CD4-positive, alpha-beta T cell (primary cell): ENCODE measurements around the gene MARCHF6. TPM values are rescaled to one million over a fixed set of nuclear protein-coding genes. Genes with fewer than 3 reads are reported as not detected.

Experiments
- ATAC-seq: fragments of 200-7000 bp; cut with Tn5 transposase; one replicate; pipeline ENCODE4 v1.10.0; 2022; ENCODE audit warnings: mild to moderate bottlenecking; ENCODE audit not compliant: poor library complexity
- CTCF ChIA-PET: fragments of 350-600 bp; sonication (Branson Sonifier 250); formaldehyde crosslinking; loops from one replicate; lab custom pipeline; 2021; ENCODE audit warnings: antibody characterized with exemption, inconsistent platforms; lab: Charles Lee
- POLR2A ChIA-PET: fragments of 350-600 bp; sonication (Branson Sonifier 250); formaldehyde crosslinking; loops from one replicate; lab custom pipeline; 2021; ENCODE audit warnings: antibody characterized with exemption, inconsistent platforms; lab: Charles Lee
- DNase-seq, 14 experiments: peaks; one replicate each; pipeline ENCODE4 v3.0.0-alpha.2; 2013 to 2020; ENCODE audit warnings: mixed read lengths in 2 of 14
- H3K27ac ChIP-seq, 2 donors: one replicate each; pipeline versions ENCODE4 v1.5.1 to v1.7.0; 2013; ENCODE audit warnings: low read length in 2 of 2, low read depth in 1 of 2, mild to moderate bottlenecking in 1 of 2
- H3K27me3 ChIP-seq, 2 experiments: 1 replicate in 1 of 2; 2 replicates in 1 of 2; pipeline versions ENCODE4 v1.6.1 to v1.7.0; 2013; ENCODE audit warnings: low read length in 2 of 2, control low read depth in 1 of 2, mild to moderate bottlenecking in 1 of 2, moderate library complexity in 1 of 2; ENCODE audit not compliant: insufficient read depth in 2 of 2, control insufficient read depth in 1 of 2
- H3K36me3 ChIP-seq: one replicate; pipeline ENCODE4 v1.6.1; 2013; ENCODE audit warnings: low read length, control low read depth; ENCODE audit not compliant: insufficient read depth
- H3K4me1 ChIP-seq: one replicate; pipeline ENCODE4 v1.6.1; 2013; ENCODE audit warnings: low read length, control low read depth; ENCODE audit not compliant: insufficient read depth
- H3K4me3 ChIP-seq: one replicate; pipeline ENCODE4 v1.5.1; 2013; ENCODE audit warnings: mild to moderate bottlenecking, low read length, moderate library complexity
- H3K9me3 ChIP-seq, 2 experiments: 1 replicate in 1 of 2; 2 replicates in 1 of 2; pipeline versions ENCODE4 v1.6.1 to v1.7.0; 2013; ENCODE audit warnings: low read length in 2 of 2, mild to moderate bottlenecking in 2 of 2, control low read depth in 1 of 2, moderate library complexity in 1 of 2; ENCODE audit not compliant: control insufficient read depth in 1 of 2, insufficient read depth in 1 of 2
- H3K27ac Mint-ChIP-seq: one replicate; pipeline ENCODE4 v1.8.0; 2020; ENCODE audit warnings: mixed read lengths
- H3K27me3 Mint-ChIP-seq: one replicate; pipeline ENCODE4 v1.8.0; 2021; ENCODE audit warnings: mixed read lengths
- H3K36me3 Mint-ChIP-seq: one replicate; pipeline ENCODE4 v1.8.0; 2021; ENCODE audit warnings: low read depth, mixed read lengths
- H3K4me1 Mint-ChIP-seq: one replicate; pipeline ENCODE4 v1.8.0; 2021; ENCODE audit warnings: low read depth, mixed read lengths
- H3K4me3 Mint-ChIP-seq: one replicate; pipeline ENCODE4 v1.8.0; 2020; ENCODE audit warnings: mild to moderate bottlenecking, mixed read lengths
- H3K9me3 Mint-ChIP-seq: one replicate; pipeline ENCODE4 v1.8.0; 2020; ENCODE audit warnings: mixed read lengths
- intact Hi-C, 2 experiments: fragments of 100-400 bp; cut with DNase I in 1 of 2; cut with micrococcal nuclease in 1 of 2; formaldehyde crosslinking; loops; one replicate each; pipeline versions ENCODE4 v1.15.1 to v1.9.0; 2023 to 2025; cut with DNase I, micrococcal nuclease
- total RNA-seq, 174 experiments: library from RNA in 2 of 174; stranded (reverse) in 2 of 174; gene quantifications; one replicate each; pipeline ENCODE4 v1.2.3 and lab custom pipeline; 2021 to 2026
- TF ChIP-seq, protein P1 (sequence below): fragments of 200-600 bp; IDR thresholded peaks from one replicate; pipeline ENCODE4 v1.8.0; 2022; ENCODE audit warnings: antibody characterized with exemption, mild to moderate bottlenecking

MARCHF6 gene
- total RNA-seq, 2 experiments from 2014 or later, result 176 to 182 TPM

DNA sequence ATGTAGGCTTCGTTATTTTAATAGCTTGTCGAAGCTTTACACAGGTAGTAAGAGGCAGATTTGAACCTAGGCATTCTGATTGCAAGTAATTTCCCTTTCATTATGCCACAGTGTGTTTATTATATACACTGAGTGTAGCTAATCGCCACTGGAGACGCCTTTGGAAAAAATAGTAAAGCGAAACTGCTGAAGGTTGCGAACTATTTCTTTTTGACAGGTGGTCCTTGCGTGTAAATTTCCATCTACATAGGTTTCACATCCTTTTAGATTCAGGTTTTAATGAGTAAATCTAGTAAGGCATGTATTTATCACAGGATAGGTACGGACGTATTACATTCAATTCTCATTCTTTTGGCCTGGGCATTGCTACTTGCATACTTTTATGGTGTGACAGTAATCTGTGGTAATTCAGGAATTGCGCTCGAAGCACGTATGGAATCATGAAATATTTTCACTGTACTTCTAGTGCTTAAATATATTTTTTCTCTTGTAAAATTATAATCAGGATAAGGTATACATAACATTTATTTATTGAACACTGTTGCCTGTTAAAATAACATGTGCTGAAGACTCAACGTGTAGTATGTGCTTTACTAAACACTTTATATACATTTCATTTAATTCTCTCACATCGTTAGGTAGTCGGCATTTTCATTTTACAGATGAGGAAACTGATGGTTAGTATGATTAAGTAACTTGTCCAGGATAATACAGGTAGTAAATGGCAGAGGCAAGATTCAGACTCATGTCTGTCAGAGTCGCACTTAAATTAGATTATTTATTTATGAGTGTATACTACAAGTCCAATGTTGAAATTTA, 1.8 kb downstream of the MARCHF6 start:
- TF ChIP-seq, protein P1, sequence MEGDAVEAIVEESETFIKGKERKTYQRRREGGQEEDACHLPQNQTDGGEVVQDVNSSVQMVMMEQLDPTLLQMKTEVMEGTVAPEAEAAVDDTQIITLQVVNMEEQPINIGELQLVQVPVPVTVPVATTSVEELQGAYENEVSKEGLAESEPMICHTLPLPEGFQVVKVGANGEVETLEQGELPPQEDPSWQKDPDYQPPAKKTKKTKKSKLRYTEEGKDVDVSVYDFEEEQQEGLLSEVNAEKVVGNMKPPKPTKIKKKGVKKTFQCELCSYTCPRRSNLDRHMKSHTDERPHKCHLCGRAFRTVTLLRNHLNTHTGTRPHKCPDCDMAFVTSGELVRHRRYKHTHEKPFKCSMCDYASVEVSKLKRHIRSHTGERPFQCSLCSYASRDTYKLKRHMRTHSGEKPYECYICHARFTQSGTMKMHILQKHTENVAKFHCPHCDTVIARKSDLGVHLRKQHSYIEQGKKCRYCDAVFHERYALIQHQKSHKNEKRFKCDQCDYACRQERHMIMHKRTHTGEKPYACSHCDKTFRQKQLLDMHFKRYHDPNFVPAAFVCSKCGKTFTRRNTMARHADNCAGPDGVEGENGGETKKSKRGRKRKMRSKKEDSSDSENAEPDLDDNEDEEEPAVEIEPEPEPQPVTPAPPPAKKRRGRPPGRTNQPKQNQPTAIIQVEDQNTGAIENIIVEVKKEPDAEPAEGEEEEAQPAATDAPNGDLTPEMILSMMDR, result no peak
- Mint-ChIP-seq H3K27ac (peak overlapping the region; percentile 97), H3K4me1 (peaks cover 64% of the 10 kb centered on the region), H3K36me3 (peaks cover 13% of the 10 kb centered on the region), H3K9me3 (no peaks in the 10 kb centered on the region), H3K4me3 (peak overlapping the region; percentile 99), H3K27me3 (no peaks in the 10 kb centered on the region)
- H3K27me3 ChIP-seq, result no peaks in the 10 kb centered on the region
- ATAC-seq, result no peak
- no peaks in the 10 kb centered on the region for H3K9me3 ChIP-seq
- ChIA-PET CTCF (interaction anchor here (1.2 kb wide), 1 partner anchor 9 kb away, joined by 3 read pairs; no protein-coding TSS in a partner anchor), POLR2A (interaction anchor here (0.7 to 3.2 kb wide), 7 partner anchors 9 to 273 kb away, joined by 3 to 56 read pairs (median 3); partner anchors contain the start of genes ATPSCKMT and CCT5)
- H3K4me3 ChIP-seq, result peak overlapping the region; percentile 87
- peaks cover 27% of the 10 kb centered on the region for H3K4me1 ChIP-seq
- peak in 3 of 14 experiments; percentile 41 to 78 (median 44) for DNase-seq
- intact Hi-C loops, result loop anchor here (2.0 to 5.0 kb wide), 3 partner anchors 14 to 86 kb away; partner anchors contain the start of gene ROPN1L (in 1 of the 2)
- H3K36me3 ChIP-seq, result peaks cover 1% of the 10 kb centered on the region
- H3K27ac ChIP-seq, result peak overlapping the region in 1 of 2 donors; percentile 54

DNA sequence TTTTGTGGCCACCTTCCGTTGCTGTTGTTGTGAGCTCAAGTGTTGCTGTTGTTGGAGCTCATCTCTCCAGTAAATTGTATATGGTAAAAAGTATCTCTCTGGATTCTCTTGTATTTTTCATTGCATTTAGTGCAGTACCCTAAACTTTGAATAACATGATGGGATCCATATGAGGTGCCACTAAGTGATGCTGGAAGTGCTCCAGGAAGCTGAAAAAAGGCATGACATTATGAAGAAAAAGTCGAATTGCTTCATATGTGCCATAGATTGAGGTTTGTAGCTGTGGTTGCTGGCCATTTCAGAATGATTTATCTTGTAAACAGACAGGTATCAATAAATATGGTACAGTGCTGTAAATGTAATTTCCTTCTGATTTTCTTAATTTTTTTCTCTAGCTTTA, 5.5 kb downstream of the MARCHF6 start:
- Mint-ChIP-seq H3K9me3 (no peaks in the 10 kb centered on the region), H3K4me3 (peak overlapping the region; percentile 31), H3K4me1 (peaks cover 77% of the 10 kb centered on the region), H3K36me3 (peaks cover 22% of the 10 kb centered on the region), H3K27ac (no peak overlapping the region), H3K27me3 (no peaks in the 10 kb centered on the region)
- no peak for ATAC-seq
- Histone ChIP-seq H3K27ac (no peak overlapping the region), H3K4me3 (no peak overlapping the region), H3K4me1 (peaks cover 24% of the 10 kb centered on the region), H3K36me3 (peaks cover 3% of the 10 kb centered on the region), H3K27me3 (no peaks in the 10 kb centered on the region), H3K9me3 (no peaks in the 10 kb centered on the region)
- TF ChIP-seq, protein P1, result no peak
- ChIA-PET CTCF (interaction anchor here (1.3 kb wide), 1 partner anchor 12 kb away, joined by 3 read pairs; no protein-coding TSS in a partner anchor), POLR2A (interaction anchor here (1.6 kb wide), 1 partner anchor 109 kb away, joined by 4 read pairs; the partner anchor contains the start of genes ATPSCKMT and CCT5)
- no peak for DNase-seq
- intact Hi-C loops, result loop anchor here in 1 of 2 experiments (5.0 kb wide), 1 partner anchor 67 kb away; no protein-coding TSS in a partner anchor

DNA sequence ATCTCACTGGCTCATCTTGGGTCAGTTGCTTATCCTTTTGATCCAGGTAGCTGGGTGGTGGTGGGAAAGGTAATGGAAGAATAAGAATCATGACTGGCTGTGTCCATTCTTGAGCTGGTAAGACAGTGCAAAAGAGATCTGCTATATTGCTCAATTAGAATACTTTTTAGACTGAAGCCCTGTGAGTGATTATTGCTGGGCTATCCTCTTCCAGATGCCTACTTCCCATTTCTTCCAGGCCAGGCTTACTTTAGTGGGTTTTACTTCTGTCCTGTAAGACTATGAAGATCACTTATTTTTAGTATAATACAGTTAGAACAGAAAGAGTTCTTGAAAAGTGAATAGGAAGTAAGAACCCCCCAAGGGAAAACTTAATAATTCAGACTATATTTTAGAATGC, 7.2 kb downstream of the MARCHF6 start:
- TF ChIP-seq, protein P1, result no peak
- H3K4me1 ChIP-seq, result peaks cover 27% of the 10 kb centered on the region
- Mint-ChIP-seq H3K27ac (no peak overlapping the region), H3K9me3 (no peaks in the 10 kb centered on the region), H3K27me3 (no peaks in the 10 kb centered on the region), H3K4me1 (peaks cover 78% of the 10 kb centered on the region), H3K36me3 (peaks cover 18% of the 10 kb centered on the region), H3K4me3 (no peak overlapping the region)
- H3K9me3 ChIP-seq, result no peaks in the 10 kb centered on the region
- no peak overlapping the region for H3K27ac ChIP-seq
- ATAC-seq, result no peak
- ChIA-PET CTCF (no interaction called here), POLR2A (no interaction called here)
- no peak for DNase-seq
- H3K4me3 ChIP-seq, result no peak overlapping the region
- intact Hi-C loops, result loop anchor here (5.0 to 10.0 kb wide), 2 partner anchors 62 to 76 kb away; no protein-coding TSS in a partner anchor
- H3K36me3 ChIP-seq, result peaks cover 3% of the 10 kb centered on the region
- H3K27me3 ChIP-seq, result no peaks in the 10 kb centered on the region
